A673 (cell line): ENCODE measurements around the gene CCDC154. TPM values are rescaled to one million over a fixed set of nuclear protein-coding genes. Genes with fewer than 3 reads are reported as not detected.

ENCODE experiments used
- BruUV-seq: library from RNA; stranded (reverse); fragments of 400-500 nt; replicated peaks from 2 replicates; lab custom pipeline; 2021; lab: Mats Ljungman, UMichigan
- CTCF ChIA-PET: fragments of 300-600 bp; sonication (Branson Sonifier 250); formaldehyde crosslinking; loops from one replicate; lab custom pipeline; 2022; ENCODE audit warnings: antibody characterized with exemption; lab: Charles Lee
- POLR2A ChIA-PET: fragments of 300-600 bp; sonication (Branson Sonifier 250); formaldehyde crosslinking; loops from one replicate; lab custom pipeline; 2022; ENCODE audit warnings: antibody characterized with exemption; ENCODE audit not compliant: low non-redundant PET; lab: Charles Lee
- DNase-seq: peaks from one replicate; pipeline ENCODE4 v3.0.0-alpha.2; 2015; ENCODE audit warnings: low spot score
- H3K27ac ChIP-seq: fragments of 200-600 bp; sonication (generic); 2 replicates; pipeline ENCODE4 v1.5.1; 2016; ENCODE audit warnings: mixed run types, low read depth, mild to moderate bottlenecking, mixed read lengths, antibody characterized with exemption, low read length; ENCODE audit not compliant: poor library complexity, severe bottlenecking
- H3K27me3 ChIP-seq: fragments of 200-600 bp; sonication (generic); replicated peaks from 2 replicates; pipeline ENCODE4 v1.6.1; 2017; ENCODE audit warnings: mixed run types, low read depth, mild to moderate bottlenecking, mixed read lengths, antibody characterized with exemption, low read length; ENCODE audit not compliant: insufficient read depth, poor library complexity
- H3K36me3 ChIP-seq: fragments of 200-600 bp; sonication (generic); 2 replicates; pipeline ENCODE4 v1.6.1; 2016; ENCODE audit warnings: mixed run types, mild to moderate bottlenecking, mixed read lengths, antibody characterized with exemption, low read length; ENCODE audit not compliant: insufficient read depth, poor library complexity, severe bottlenecking
- H3K4me1 ChIP-seq: fragments of 200-600 bp; sonication (generic); 2 replicates; pipeline ENCODE4 v1.6.1; 2017; ENCODE audit warnings: mixed run types, mild to moderate bottlenecking, mixed read lengths, antibody characterized with exemption, low read length; ENCODE audit not compliant: insufficient read depth, poor library complexity, severe bottlenecking
- H3K4me3 ChIP-seq: fragments of 200-600 bp; sonication (generic); 2 replicates; pipeline ENCODE4 v1.5.1; 2016; ENCODE audit warnings: low read depth, mixed run types, mild to moderate bottlenecking, mixed read lengths, low read length; ENCODE audit not compliant: poor library complexity, severe bottlenecking
- H3K9me3 ChIP-seq: fragments of 200-600 bp; sonication (generic); 2 replicates; pipeline ENCODE4 v1.6.1; 2016; ENCODE audit warnings: mixed run types, low read depth, mild to moderate bottlenecking, mixed read lengths, antibody characterized with exemption, low read length; ENCODE audit not compliant: poor library complexity, severe bottlenecking
- CTCF ChIP-seq: fragments of 300-800, 200-600 bp; sonication (generic); conservative IDR thresholded peaks from 2 replicates; pipeline ENCODE4 v1.5.1; 2017; ENCODE audit warnings: low read depth, mild to moderate bottlenecking, antibody characterized with exemption, low read length, moderate library complexity, mixed read lengths
- EZH2 ChIP-seq: fragments of 200-600 bp; sonication (generic); IDR thresholded peaks from 2 replicates; pipeline ENCODE4 v1.6.1; 2017; ENCODE audit warnings: borderline replicate concordance, low read depth, mild to moderate bottlenecking, mixed read lengths, antibody characterized with exemption, low read length; ENCODE audit not compliant: poor library complexity, severe bottlenecking
- intact Hi-C: fragments of 100-400 bp; cut with micrococcal nuclease; formaldehyde crosslinking; loops from one replicate; pipeline ENCODE4 v1.10.0; 2022; ENCODE audit not compliant: unreplicated experiment
- total RNA-seq: library from RNA; stranded (reverse); gene quantifications from 2 replicates; pipeline ENCODE4 v1.2.3, GENCODE V29; 2021

CCDC154 gene
- total RNA-seq, 1 experiment from 2014 or later = 1.2 TPM

- POLR2A ChIA-PET = no interaction called here
- Histone ChIP-seq H3K27me3 (no peaks in the 10 kb centered on the region), H3K4me1 (no peaks in the 10 kb centered on the region), H3K4me3 (no peak overlapping the region), H3K36me3 (no peaks in the 10 kb centered on the region), H3K9me3 (no peaks in the 10 kb centered on the region), H3K27ac (no peak overlapping the region)
- intact Hi-C loops = no loop called here
- TF ChIP-seq CTCF (no peak), EZH2 (no peak)
- DNase-seq = no peak
- CTCF ChIA-PET = no interaction called here
- no TSS peak for BruUV-seq
Measured at GRCh38 chr16:1487395-1488053, 43.2 kb upstream of the CCDC154 start.

- ChIA-PET POLR2A (no interaction called here), CTCF (no interaction called here)
- H3K27me3 ChIP-seq = no peaks in the 10 kb centered on the region
- intact Hi-C loops = no loop called here
- no peaks in the 10 kb centered on the region for H3K9me3 ChIP-seq
- DNase-seq = no peak
- no TSS peak for BruUV-seq
- H3K36me3 ChIP-seq = no peaks in the 10 kb centered on the region
- no peak overlapping the region for H3K4me3 ChIP-seq
- H3K4me1 ChIP-seq = no peaks in the 10 kb centered on the region
- no peak for TF ChIP-seq CTCF
- no peak for TF ChIP-seq EZH2
- no peak overlapping the region for H3K27ac ChIP-seq
Measured at GRCh38 chr16:1486551-1487390, 42.4 kb upstream of the CCDC154 start.

GRCh38 chr16:1485847-1486496 is 41.6 kb upstream of the CCDC154 start:
- Histone ChIP-seq H3K27ac (no peak overlapping the region), H3K9me3 (no peaks in the 10 kb centered on the region), H3K36me3 (no peaks in the 10 kb centered on the region), H3K4me3 (no peak overlapping the region), H3K4me1 (no peaks in the 10 kb centered on the region), H3K27me3 (no peaks in the 10 kb centered on the region)
- DNase-seq = no peak
- intact Hi-C loops = no loop called here
- BruUV-seq = no TSS peak
- ChIA-PET POLR2A (no interaction called here), CTCF (no interaction called here)
- TF ChIP-seq CTCF = no peak
